Activated naive CD8-positive, alpha-beta T cell (primary cell): ENCODE results near the gene SMIM29.

Source experiments
- H3K27ac Mint-ChIP-seq: one replicate; pipeline ENCODE4 v1.8.0; 2021; ENCODE audit warnings: mixed read lengths
- H3K27me3 Mint-ChIP-seq: one replicate; pipeline ENCODE4 v1.8.0; 2021; ENCODE audit warnings: mixed read lengths
- H3K36me3 Mint-ChIP-seq: one replicate; pipeline ENCODE4 v1.8.0; 2021; ENCODE audit warnings: mixed read lengths
- H3K4me1 Mint-ChIP-seq: one replicate; pipeline ENCODE4 v1.8.0; 2021; ENCODE audit warnings: low read depth, mixed read lengths
- H3K4me3 Mint-ChIP-seq: one replicate; pipeline ENCODE4 v1.8.0; 2021; ENCODE audit warnings: mild to moderate bottlenecking, mixed read lengths
- H3K9me3 Mint-ChIP-seq: one replicate; pipeline ENCODE4 v1.8.0; 2021; ENCODE audit warnings: low read depth, mixed read lengths

SMIM29 gene

DNA sequence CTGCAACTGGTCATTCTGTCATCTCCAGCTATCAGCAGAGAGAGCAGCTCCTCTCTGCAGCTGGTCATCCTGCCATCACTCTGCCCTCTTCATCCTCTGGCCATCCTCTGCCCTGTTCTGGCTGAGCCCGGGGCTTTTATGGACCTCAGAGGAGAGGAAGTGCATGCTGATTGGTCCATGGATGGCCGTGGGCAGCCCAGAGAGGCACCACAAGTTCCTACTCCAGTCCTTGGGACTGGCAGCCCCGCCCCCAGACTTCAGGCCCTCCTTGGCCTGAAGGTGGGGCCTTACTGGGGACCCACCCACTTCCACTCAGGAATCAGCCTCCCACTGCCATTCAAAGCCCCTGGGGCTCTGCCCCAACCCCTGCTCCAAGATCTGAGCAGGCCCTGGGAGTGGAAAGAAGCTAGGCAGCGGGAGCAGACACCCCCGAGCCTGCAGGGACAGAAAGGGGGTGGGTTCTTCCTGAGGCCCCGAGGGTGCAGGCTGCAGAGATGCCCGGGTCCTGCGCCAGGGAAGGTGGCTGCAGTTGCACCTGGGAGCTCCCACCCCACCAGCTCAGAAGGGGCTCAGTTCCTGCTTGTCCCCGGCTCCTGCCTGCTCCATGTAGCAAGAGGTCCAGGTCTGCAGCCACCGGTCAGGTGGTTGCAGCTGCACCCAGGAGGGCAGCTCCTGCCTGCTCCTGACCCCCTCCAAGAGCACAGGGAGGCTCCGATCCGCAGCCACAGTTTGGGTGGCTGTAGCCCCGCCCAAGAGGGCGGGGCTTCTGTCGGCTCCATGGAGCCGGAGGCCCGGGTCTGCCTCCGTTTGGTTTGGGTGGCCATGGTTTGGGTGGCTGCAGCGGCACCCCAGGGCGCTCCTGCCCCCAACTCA lies 46.2 kb downstream of the SMIM29 start:
- Mint-ChIP-seq H3K27ac (no peak overlapping the region), H3K27me3 (no peaks in the 10 kb centered on the region), H3K4me3 (no peak overlapping the region), H3K9me3 (no peaks in the 10 kb centered on the region), H3K4me1 (peaks cover 7% of the 10 kb centered on the region), H3K36me3 (no peaks in the 10 kb centered on the region)

DNA sequence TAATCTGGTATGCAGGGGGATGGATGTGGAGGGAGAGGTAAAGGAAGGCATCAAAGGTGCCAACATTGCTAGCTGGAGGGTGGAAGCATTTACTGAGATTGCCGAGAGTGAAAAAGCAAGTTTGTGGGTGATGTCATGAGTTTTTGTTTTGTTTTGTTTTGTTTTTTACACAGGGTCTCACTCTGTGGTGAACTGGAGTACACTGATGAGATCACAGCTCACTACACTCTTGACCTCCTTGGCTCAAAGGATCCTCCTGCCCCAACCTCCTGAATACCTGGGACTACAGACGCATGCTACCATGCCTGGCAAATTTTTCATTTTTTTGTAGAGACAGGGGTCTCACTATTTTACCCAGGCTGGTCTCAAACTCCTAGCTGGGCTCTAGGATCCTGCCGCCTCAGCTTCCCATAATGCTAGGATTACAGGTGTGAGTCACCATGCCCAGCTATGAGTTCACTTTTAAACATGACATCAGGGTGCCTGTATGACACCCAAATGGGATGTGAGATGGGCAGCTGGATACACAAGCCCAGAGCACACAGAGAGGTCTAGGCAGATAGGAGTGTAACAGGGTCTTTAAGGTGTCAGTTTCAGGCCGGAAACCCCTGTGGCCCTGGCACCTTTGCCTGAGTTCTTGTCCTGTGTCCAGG lies 47.2 kb downstream of the SMIM29 start:
- Mint-ChIP-seq H3K36me3 (no peaks in the 10 kb centered on the region), H3K4me3 (no peak overlapping the region), H3K9me3 (no peaks in the 10 kb centered on the region), H3K27me3 (no peaks in the 10 kb centered on the region), H3K4me1 (peaks cover 7% of the 10 kb centered on the region), H3K27ac (no peak overlapping the region)

DNA sequence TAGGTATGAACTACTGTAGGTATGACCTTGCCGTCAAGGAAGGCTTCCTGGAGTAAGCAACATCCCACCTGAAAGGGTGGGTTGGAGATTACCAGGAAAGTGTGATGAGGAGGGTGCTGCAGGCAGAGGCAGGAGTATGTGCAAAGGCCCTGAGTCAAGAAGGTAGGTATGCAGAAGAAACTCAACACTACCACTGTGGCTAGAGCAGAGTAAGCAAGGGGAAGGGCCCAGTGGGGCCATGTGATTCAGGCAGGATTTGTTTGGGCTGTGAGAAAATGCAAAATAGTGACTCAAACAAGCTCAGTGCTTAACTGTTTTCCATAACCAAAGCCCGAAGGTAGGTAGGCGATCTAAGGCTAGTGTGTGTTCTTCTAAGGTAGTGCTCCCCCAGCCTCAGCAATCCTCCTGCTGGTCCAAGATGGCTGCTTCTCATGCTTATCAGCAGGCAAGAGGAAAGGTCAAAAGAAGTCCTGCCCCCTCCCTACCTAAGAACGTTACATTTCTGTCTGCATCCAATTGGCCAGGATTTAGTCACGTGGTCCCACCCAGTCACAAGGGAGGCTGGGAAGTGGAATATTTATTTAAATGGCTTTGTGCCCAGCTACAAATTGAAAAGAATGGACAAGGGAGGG lies 48.4 kb downstream of the SMIM29 start:
- Mint-ChIP-seq H3K9me3 (no peaks in the 10 kb centered on the region), H3K4me3 (no peak overlapping the region), H3K4me1 (peaks cover 6% of the 10 kb centered on the region), H3K27ac (no peak overlapping the region), H3K27me3 (no peaks in the 10 kb centered on the region), H3K36me3 (no peaks in the 10 kb centered on the region)

DNA sequence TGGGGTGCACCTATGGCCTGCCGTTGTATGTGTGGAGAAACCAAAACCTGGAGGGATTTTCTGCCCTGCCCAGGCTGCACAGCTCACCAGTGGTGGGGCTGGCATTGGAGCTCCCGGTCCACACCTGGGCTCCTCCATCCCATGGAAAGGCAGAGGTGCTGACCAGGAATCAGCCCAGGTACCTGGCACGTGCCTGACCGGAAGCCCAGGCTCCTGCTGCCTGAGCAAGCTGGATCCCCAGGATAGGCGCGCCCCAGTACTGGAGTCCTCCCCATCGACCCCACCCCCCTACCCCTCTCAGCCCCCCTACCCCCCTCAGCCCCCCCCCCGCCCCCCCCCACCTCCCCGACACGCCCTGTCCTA lies 52.0 kb downstream of the SMIM29 start:
- H3K9me3 Mint-ChIP-seq, result no peaks in the 10 kb centered on the region
- H3K4me1 Mint-ChIP-seq, result peaks cover 8% of the 10 kb centered on the region
- no peaks in the 10 kb centered on the region for H3K27me3 Mint-ChIP-seq
- peak overlapping the region; percentile 85 for H3K4me3 Mint-ChIP-seq
- peak overlapping the region; percentile 85 for H3K27ac Mint-ChIP-seq
- no peaks in the 10 kb centered on the region for H3K36me3 Mint-ChIP-seq
